Smooth muscle cell (in vitro differentiated cells): ENCODE data around the gene SF3B2. TPM values are rescaled to one million over a fixed set of nuclear protein-coding genes. Genes with fewer than 3 reads are reported as not detected.

Source experiments
- DNase-seq: peaks from one replicate; lab custom pipeline; 2025; ENCODE audit not compliant: unreplicated experiment; lab: John Stamatoyannopoulos, UW
- H2AFZ ChIP-seq: fragments of 200-600 bp; sonication (generic); 2 replicates; pipeline ENCODE4 v1.6.0; 2016; ENCODE audit warnings: antibody characterized with exemption, low read depth, mild to moderate bottlenecking
- H3F3A ChIP-seq: fragments of 200-600 bp; sonication (generic); 2 replicates; pipeline ENCODE4 v1.6.0; 2017; ENCODE audit warnings: antibody characterized with exemption, low read depth
- H3K27ac ChIP-seq: fragments of 200-600 bp; sonication (generic); 2 replicates; pipeline ENCODE4 v1.5.1; 2016; ENCODE audit warnings: low read depth, mild to moderate bottlenecking
- H3K27me3 ChIP-seq: fragments of 200-600 bp; sonication (generic); 2 replicates; pipeline ENCODE4 v1.6.1; 2016; ENCODE audit warnings: low read depth, mild to moderate bottlenecking
- H3K36me3 ChIP-seq: fragments of 200-600 bp; sonication (generic); 2 replicates; pipeline ENCODE4 v1.5.1; 2016; ENCODE audit warnings: low read depth
- H3K4me1 ChIP-seq: fragments of 200-600 bp; sonication (generic); 2 replicates; pipeline ENCODE4 v1.5.1; 2016; ENCODE audit warnings: low read depth
- H3K4me2 ChIP-seq: fragments of 200-600 bp; sonication (generic); 2 replicates; pipeline ENCODE4 v1.6.0; 2016; ENCODE audit warnings: mild to moderate bottlenecking
- H3K4me3 ChIP-seq: fragments of 200-600 bp; sonication (generic); 2 replicates; pipeline ENCODE4 v1.5.1; 2016; ENCODE audit warnings: mild to moderate bottlenecking
- H3K79me2 ChIP-seq: fragments of 200-600 bp; sonication (generic); 2 replicates; pipeline ENCODE4 v1.6.0; 2016; ENCODE audit warnings: low read depth, mild to moderate bottlenecking
- H3K9ac ChIP-seq: fragments of 200-600 bp; sonication (generic); 2 replicates; pipeline ENCODE4 v1.6.0; 2016; ENCODE audit warnings: low read depth
- H3K9me3 ChIP-seq: fragments of 200-600 bp; sonication (generic); replicated peaks from 2 replicates; pipeline ENCODE4 v1.5.1; 2016; ENCODE audit warnings: low read depth
- H4K20me1 ChIP-seq: fragments of 200-600 bp; sonication (generic); 2 replicates; pipeline ENCODE4 v1.6.0; 2016; ENCODE audit warnings: low read depth
- CTCF ChIP-seq: fragments of 200-600 bp; sonication (generic); IDR thresholded peaks from 2 replicates; pipeline ENCODE4 v1.5.1; 2017; ENCODE audit warnings: borderline replicate concordance, mild to moderate bottlenecking, antibody characterized with exemption; ENCODE audit not compliant: insufficient read depth, poor library complexity, severe bottlenecking
- WGBS: methylation state at CpG from one replicate; pipeline ENCODE4 v1.1.7; 2016; ENCODE audit warnings: low lambda C conversion rate; 5-methylcytosine and 5-hydroxymethylcytosine counted together
- polyA plus RNA-seq: library from polyadenylated mRNA; unstranded; fragments of >200 nt; fragmentation: Nextera tagmentation; extraction: Ambion mirVana; gene quantifications from 2 replicates; pipeline ENCODE4 v1.2.1, GENCODE V29; 2016
- total RNA-seq: library from RNA; depleted of rRNA; stranded (reverse); fragments of >200 nt; gene quantifications from 2 replicates; pipeline ENCODE4 v1.2.3, GENCODE V29; 2014

Gene SF3B2
- total and polyA plus RNA-seq, 2 experiments from 2014 or later: 125 to 182 TPM

DNA sequence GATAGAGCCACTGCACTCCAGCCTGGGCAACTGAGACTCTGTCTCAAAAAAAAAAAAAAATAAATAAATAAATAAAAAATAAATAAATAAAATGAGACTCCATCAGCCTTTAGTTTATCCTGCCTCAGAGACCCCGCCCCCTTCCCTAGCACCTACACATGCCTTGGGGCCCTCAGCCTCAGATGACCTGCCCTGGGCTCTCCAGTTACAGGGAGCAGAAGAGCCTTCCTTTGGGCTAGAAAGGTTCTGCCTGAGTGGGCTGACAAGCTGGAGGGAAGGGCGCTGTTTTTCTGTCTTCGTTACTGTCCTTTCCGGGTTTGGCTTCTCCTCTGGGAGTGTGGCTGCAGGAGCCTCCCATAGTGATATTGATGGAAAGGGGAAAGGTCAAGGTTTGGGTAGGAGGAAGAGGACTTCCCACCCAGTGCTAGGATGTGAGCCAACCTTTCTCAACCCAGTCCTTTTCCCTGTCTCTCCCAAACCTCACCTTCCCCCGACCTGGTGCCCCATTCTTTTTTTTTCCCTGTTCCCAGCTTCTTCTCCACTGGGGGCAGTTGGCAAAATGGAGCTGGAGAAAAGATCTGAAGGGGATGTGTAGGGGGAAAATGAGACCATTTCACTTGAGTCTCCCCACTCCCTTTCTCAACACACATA lies 1.5 kb upstream of the SF3B2 start:
- 91% methylated on average over 5 of the region's 5 CpGs for WGBS
- no peaks in the 10 kb centered on the region for H3K9me3 ChIP-seq
- H3K79me2 ChIP-seq: peaks cover 36% of the 10 kb centered on the region
- H3K9ac ChIP-seq: no peak overlapping the region
- no peak overlapping the region for H3K4me3 ChIP-seq
- H3F3A ChIP-seq: peaks cover 11% of the 10 kb centered on the region
- no peak for TF ChIP-seq CTCF
- peaks cover 3% of the 10 kb centered on the region for H3K27me3 ChIP-seq
- H3K36me3 ChIP-seq: no peaks in the 10 kb centered on the region
- no peaks in the 10 kb centered on the region for H4K20me1 ChIP-seq
- peaks cover 20% of the 10 kb centered on the region for H3K4me1 ChIP-seq
- no peak overlapping the region for H2AFZ ChIP-seq
- no peak for DNase-seq
- peak overlapping the region; percentile 87 for H3K4me2 ChIP-seq
- peak overlapping the region; percentile 87 for H3K27ac ChIP-seq

- H3K27ac ChIP-seq: peak overlapping the region; percentile 87
- no peaks in the 10 kb centered on the region for H4K20me1 ChIP-seq
- H3K9ac ChIP-seq: peak overlapping the region; percentile 97
- peaks cover 11% of the 10 kb centered on the region for H3F3A ChIP-seq
- H3K4me1 ChIP-seq: peaks cover 20% of the 10 kb centered on the region
- DNase-seq: no peak
- H3K27me3 ChIP-seq: peaks cover 3% of the 10 kb centered on the region
- peaks cover 42% of the 10 kb centered on the region for H3K79me2 ChIP-seq
- no peaks in the 10 kb centered on the region for H3K9me3 ChIP-seq
- 27% methylated on average over 11 of the region's 12 CpGs for WGBS
- H3K4me2 ChIP-seq: peak overlapping the region; percentile 87
- peak overlapping the region; percentile 60 for H2AFZ ChIP-seq
- no peak for TF ChIP-seq CTCF
- H3K4me3 ChIP-seq: peak overlapping the region; percentile 97
- H3K36me3 ChIP-seq: peaks cover 1% of the 10 kb centered on the region
Measured at GRCh38 chr11:66051371-66051765, 796 bp upstream of the SF3B2 start.

- Histone ChIP-seq H2AFZ (peak overlapping the region; percentile 55), H3K4me1 (peaks cover 20% of the 10 kb centered on the region), H3K9ac (peak overlapping the region; percentile 97), H3K36me3 (peaks cover 8% of the 10 kb centered on the region), H3K4me3 (peak overlapping the region; percentile 97), H3K27me3 (peaks cover 3% of the 10 kb centered on the region), H3K79me2 (peaks cover 47% of the 10 kb centered on the region), H4K20me1 (no peaks in the 10 kb centered on the region), H3K9me3 (no peaks in the 10 kb centered on the region), H3K4me2 (peak overlapping the region; percentile 87), H3F3A (peaks cover 11% of the 10 kb centered on the region), H3K27ac (peak overlapping the region; percentile 87)
- DNase-seq: no peak
- TF ChIP-seq CTCF: no peak
- WGBS: under 1% methylated on average over 17 of the region's 17 CpGs
Measured at GRCh38 chr11:66052664-66052982, 459 bp downstream of the SF3B2 start.

DNA sequence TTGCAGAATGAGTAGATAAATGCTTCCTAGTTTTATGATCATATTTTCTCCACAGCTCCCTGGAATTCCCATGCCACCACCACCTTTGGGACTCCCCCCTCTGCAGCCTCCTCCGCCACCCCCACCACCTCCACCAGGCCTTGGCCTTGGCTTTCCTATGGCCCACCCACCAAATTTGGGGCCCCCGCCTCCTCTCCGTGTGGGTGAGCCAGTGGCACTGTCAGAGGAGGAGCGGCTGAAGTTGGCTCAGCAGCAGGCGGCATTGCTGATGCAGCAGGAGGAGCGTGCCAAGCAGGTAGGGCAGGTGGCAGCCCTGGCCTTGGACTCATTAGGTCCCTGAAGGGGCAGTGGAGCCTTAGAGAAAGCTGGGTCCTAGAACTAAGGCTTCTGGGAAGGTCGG lies 2.9 kb downstream of the SF3B2 start:
- Histone ChIP-seq H3K9me3 (no peaks in the 10 kb centered on the region), H4K20me1 (no peaks in the 10 kb centered on the region), H3K4me2 (no peak overlapping the region), H3K9ac (no peak overlapping the region), H3K27ac (no peak overlapping the region), H3K79me2 (peaks cover 51% of the 10 kb centered on the region), H2AFZ (no peak overlapping the region), H3K27me3 (no peaks in the 10 kb centered on the region), H3K4me1 (peaks cover 20% of the 10 kb centered on the region), H3K36me3 (peaks cover 18% of the 10 kb centered on the region), H3F3A (peaks cover 12% of the 10 kb centered on the region), H3K4me3 (no peak overlapping the region)
- TF ChIP-seq CTCF: no peak
- 97% methylated on average over 7 of the region's 7 CpGs for WGBS
- no peak for DNase-seq
